Mesendoderm (in vitro differentiated cells): ENCODE measurements around the gene IRF4.

Experiments
- DNase-seq: peaks from one replicate; pipeline ENCODE4 v3.0.0; 2013
- H2AK5ac ChIP-seq: 2 replicates; pipeline ENCODE4 v1.6.1; 2013; ENCODE audit warnings: low read length, inconsistent platforms
- H2BK120ac ChIP-seq: 2 replicates; pipeline ENCODE4 v1.6.1; 2013; ENCODE audit warnings: low read depth, mild to moderate bottlenecking, low read length, moderate library complexity, mixed read lengths
- H2BK15ac ChIP-seq: replicated peaks from 2 replicates; pipeline ENCODE4 v1.6.1; 2013; ENCODE audit warnings: low read depth, mild to moderate bottlenecking, moderate library complexity
- H2BK5ac ChIP-seq: 2 replicates; pipeline ENCODE4 v1.6.1; 2013; ENCODE audit warnings: low read length, inconsistent platforms
- H3K18ac ChIP-seq: 2 replicates; pipeline ENCODE4 v1.6.1; 2013; ENCODE audit warnings: mild to moderate bottlenecking, low read length, mixed read lengths
- H3K23ac ChIP-seq: one replicate; pipeline ENCODE4 v1.6.1; 2013; ENCODE audit warnings: low read length
- H3K27ac ChIP-seq: 2 replicates; pipeline ENCODE4 v1.5.1; 2013; ENCODE audit warnings: low read depth, mild to moderate bottlenecking, inconsistent platforms, low read length, moderate library complexity
- H3K27me3 ChIP-seq: 2 replicates; pipeline ENCODE4 v1.6.1; 2013; ENCODE audit warnings: low read length, control low read depth, mild to moderate bottlenecking, inconsistent platforms; ENCODE audit not compliant: insufficient read depth, poor library complexity
- H3K36me3 ChIP-seq: 2 replicates; pipeline ENCODE4 v1.6.1; 2013; ENCODE audit warnings: low read length, inconsistent platforms; ENCODE audit not compliant: control insufficient read depth, insufficient read depth
- H3K4ac ChIP-seq: one replicate; pipeline ENCODE4 v1.6.1; 2013; ENCODE audit warnings: low read depth, mild to moderate bottlenecking, low read length, moderate library complexity
- H3K4me1 ChIP-seq: 2 replicates; pipeline ENCODE4 v1.6.1; 2013; ENCODE audit warnings: low read depth, low read length, inconsistent platforms; ENCODE audit not compliant: control insufficient read depth
- H3K4me2 ChIP-seq: 2 replicates; pipeline ENCODE4 v1.6.1; 2013; ENCODE audit warnings: low read length
- H3K4me3 ChIP-seq: 2 replicates; pipeline ENCODE4 v1.5.1; 2013; ENCODE audit warnings: mild to moderate bottlenecking, low read length
- H3K56ac ChIP-seq: one replicate; pipeline ENCODE4 v1.6.1; 2013; ENCODE audit warnings: low read length
- H3K79me1 ChIP-seq: 2 replicates; pipeline ENCODE4 v1.6.1; 2013; ENCODE audit warnings: low read length, inconsistent platforms
- H3K79me2 ChIP-seq: 2 replicates; pipeline ENCODE4 v1.6.1; 2013; ENCODE audit warnings: mild to moderate bottlenecking, low read length; ENCODE audit not compliant: control insufficient read depth, insufficient read depth
- H3K9ac ChIP-seq: 2 replicates; pipeline ENCODE4 v1.6.1; 2013; ENCODE audit warnings: low read length, inconsistent platforms
- H4K5ac ChIP-seq: one replicate; pipeline ENCODE4 v1.6.1; 2013; ENCODE audit warnings: low read length
- H4K8ac ChIP-seq: one replicate; pipeline ENCODE4 v1.6.1; 2013; ENCODE audit warnings: low read depth, mild to moderate bottlenecking, control low read depth, low read length, moderate library complexity
- WGBS: extraction: QIAGEN DNeasy Blood & Tissue Kit; methylation state at CpG from one replicate; pipeline ENCODE4 v1.1.7; 2013; ENCODE audit warnings: low lambda C conversion rate, missing lambda C conversion rate; ENCODE audit not compliant: insufficient coverage; ENCODE audit errors: extremely low coverage; 5-methylcytosine and 5-hydroxymethylcytosine counted together

Gene IRF4

DNA sequence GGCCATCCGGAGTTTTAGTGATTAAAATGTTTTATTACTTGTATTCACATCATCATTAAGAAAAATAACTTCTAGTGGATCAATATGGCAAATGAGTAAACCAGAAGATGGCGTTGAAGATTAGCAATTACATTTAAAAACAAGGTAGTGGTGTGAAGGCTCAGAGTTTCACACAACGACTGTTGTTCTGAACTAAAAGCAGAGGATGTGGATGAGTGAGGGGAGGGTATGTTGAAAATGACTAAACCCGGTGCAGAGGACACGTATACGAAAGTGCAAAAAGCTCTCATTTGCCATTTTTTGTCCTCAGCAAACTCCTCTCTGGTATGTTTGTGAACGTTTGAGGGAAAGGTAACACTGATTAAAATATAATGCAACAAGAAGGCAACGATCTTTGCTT is 1.9 kb upstream of the IRF4 start:
- Histone ChIP-seq H2BK120ac (no peak overlapping the region), H2BK15ac (no peak overlapping the region), H4K8ac (no peak overlapping the region), H3K27ac (no peak overlapping the region), H3K56ac (no peak overlapping the region), H3K23ac (no peak overlapping the region), H3K9ac (no peak overlapping the region), H2BK5ac (no peak overlapping the region), H3K36me3 (no peaks in the 10 kb centered on the region), H3K4me3 (no peak overlapping the region), H3K18ac (no peak overlapping the region), H4K5ac (no peak overlapping the region), H3K79me1 (no peaks in the 10 kb centered on the region), H3K27me3 (peaks cover 29% of the 10 kb centered on the region), H2AK5ac (no peak overlapping the region), H3K4me2 (no peak overlapping the region), H3K79me2 (no peaks in the 10 kb centered on the region), H3K4ac (no peak overlapping the region), H3K4me1 (no peaks in the 10 kb centered on the region)
- no peak for DNase-seq
- no CpG with 5 or more reads among the region's 8 CpGs for WGBS

DNA sequence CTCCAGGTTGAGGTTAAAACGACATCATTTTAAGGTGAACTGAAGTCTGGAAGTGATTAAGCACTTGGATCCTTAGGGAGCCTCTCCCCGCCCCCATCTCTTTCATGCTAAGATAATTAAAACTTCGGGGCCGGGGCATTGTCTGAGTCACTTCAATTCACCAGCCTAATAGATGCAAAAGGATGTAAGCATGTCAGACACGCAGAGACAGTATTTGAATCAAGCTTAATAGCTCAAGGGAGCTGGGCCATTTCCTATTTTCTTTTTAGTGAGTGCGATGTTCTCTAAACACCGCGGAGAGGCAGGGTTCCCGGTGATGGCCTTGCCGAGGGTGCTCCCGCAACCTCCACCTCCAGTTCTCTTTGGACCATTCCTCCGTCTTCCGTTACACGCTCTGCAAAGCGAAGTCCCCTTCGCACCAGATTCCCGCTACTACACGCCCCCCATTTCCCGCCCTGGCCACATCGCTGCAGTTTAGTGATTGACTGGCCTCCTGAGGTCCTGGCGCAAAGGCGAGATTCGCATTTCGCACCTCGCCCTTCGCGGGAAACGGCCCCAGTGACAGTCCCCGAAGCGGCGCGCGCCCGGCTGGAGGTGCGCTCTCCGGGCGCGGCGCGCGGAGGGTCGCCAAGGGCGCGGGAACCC is 516 bp upstream of the IRF4 start:
- Histone ChIP-seq H2BK15ac (no peak overlapping the region), H3K27ac (no peak overlapping the region), H3K36me3 (no peaks in the 10 kb centered on the region), H3K79me2 (no peaks in the 10 kb centered on the region), H4K8ac (no peak overlapping the region), H2AK5ac (no peak overlapping the region), H3K4me1 (no peaks in the 10 kb centered on the region), H2BK5ac (no peak overlapping the region), H3K4ac (no peak overlapping the region), H3K4me3 (peak overlapping the region; percentile 24), H3K27me3 (peaks cover 29% of the 10 kb centered on the region), H3K23ac (no peak overlapping the region), H3K4me2 (peak overlapping the region; percentile 96), H3K9ac (peak overlapping the region; percentile 38), H2BK120ac (no peak overlapping the region), H3K56ac (peak overlapping the region; percentile 49), H3K79me1 (no peaks in the 10 kb centered on the region), H3K18ac (no peak overlapping the region), H4K5ac (no peak overlapping the region)
- DNase-seq: peak; percentile 68
- no CpG with 5 or more reads among the region's 44 CpGs for WGBS

DNA sequence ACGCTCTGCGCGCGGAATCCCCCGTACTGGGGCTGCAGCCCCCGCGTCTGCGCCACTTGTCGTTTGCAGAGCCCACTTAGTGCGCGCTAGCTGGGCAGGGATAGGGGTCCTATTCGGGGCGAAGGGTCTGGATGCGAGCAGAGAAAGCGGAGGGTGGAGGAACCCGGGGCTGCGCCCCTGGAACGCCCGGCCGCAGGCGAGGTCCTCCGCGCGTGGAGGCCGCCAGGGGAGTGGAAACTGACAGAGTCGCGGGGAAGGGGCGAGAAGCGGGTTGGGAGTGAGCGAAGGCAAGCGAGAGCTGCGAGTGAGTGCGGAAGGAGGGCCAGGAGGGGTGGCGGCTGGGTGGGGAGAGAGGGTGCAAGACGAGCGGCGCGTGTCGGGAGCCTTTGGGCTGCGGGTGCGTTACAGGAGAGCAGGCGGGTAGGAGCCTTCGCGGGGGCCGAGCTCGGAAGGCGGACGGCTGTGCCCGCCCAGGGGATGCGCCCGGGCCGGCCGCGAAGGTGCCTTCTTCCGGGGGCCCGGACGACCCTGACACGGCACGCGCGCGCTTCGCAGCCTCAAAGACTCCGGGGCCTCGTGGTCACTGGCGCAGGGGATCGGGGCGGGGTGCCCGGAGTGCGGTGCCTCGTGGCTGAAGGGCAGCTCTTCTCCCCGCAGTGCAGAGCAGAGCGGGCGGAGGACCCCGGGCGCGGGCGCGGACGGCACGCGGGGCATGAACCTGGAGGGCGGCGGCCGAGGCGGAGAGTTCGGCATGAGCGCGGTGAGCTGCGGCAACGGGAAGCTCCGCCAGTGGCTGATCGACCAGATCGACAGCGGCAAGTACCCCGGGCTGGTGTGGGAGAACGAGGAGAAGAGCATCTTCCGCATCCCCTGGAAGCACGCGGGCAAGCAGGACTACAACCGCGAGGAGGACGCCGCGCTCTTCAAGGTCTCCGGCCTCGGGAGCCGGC is 1.2 kb downstream of the IRF4 start:
- H4K5ac ChIP-seq: no peak overlapping the region
- peak overlapping the region; percentile 65 for H3K4me2 ChIP-seq
- H3K23ac ChIP-seq: peak overlapping the region; percentile 24
- H3K79me2 ChIP-seq: no peaks in the 10 kb centered on the region
- peak; percentile 57 for DNase-seq
- H3K18ac ChIP-seq: no peak overlapping the region
- H4K8ac ChIP-seq: no peak overlapping the region
- no peak overlapping the region for H3K4ac ChIP-seq
- no peak overlapping the region for H3K27ac ChIP-seq
- no peaks in the 10 kb centered on the region for H3K4me1 ChIP-seq
- no peak overlapping the region for H2BK15ac ChIP-seq
- no peak overlapping the region for H2BK120ac ChIP-seq
- H3K27me3 ChIP-seq: peaks cover 29% of the 10 kb centered on the region
- peak overlapping the region; percentile 61 for H3K9ac ChIP-seq
- no peak overlapping the region for H2AK5ac ChIP-seq
- H3K56ac ChIP-seq: peak overlapping the region; percentile 70
- no peaks in the 10 kb centered on the region for H3K36me3 ChIP-seq
- no peaks in the 10 kb centered on the region for H3K79me1 ChIP-seq
- peak overlapping the region; percentile 30 for H3K4me3 ChIP-seq
- no CpG with 5 or more reads among the region's 108 CpGs for WGBS
- no peak overlapping the region for H2BK5ac ChIP-seq

DNA sequence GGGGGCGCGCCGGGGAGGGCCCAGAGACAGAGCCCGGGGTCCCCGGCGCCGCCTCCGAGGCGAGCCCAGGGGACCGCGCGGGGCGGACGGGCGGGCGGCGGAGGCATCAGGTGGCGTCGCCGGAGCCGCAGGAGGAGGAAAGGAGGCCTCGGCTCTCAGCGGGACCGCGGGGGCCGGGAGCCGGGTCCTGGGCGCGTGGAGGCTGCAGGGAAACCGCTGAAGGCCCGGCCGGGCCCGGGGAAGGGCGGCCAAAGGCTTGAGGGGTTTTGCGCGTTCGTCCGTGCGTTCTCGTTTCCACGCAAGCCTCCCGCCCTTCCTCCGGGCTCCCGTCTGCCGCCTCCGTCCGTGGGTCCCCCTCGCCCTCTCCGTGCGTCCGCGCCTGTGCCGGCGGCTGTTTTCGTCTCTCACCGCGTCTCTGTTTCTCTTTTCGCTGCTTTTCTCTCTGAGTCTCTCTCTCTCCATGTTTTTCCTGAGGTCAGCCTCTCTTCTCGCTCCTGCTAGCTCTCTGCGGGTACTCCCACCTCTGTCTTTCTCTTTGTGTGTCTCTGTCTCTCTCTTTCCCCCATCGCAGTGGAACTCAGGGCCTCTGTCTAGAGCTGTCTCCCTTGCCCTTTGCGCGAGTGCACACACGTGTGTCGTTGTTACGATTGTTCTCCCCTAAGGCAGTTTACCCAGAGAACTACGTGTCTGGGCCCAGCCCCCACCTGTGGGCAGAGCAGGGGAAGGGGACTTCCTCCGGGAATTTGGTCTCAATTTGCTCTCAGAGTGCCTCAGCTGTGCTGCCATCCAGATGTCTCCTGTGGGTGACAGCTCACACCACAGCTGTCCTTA is 2.1 kb downstream of the IRF4 start:
- Histone ChIP-seq H2AK5ac (no peak overlapping the region), H4K5ac (no peak overlapping the region), H3K4ac (no peak overlapping the region), H3K27me3 (peaks cover 29% of the 10 kb centered on the region), H3K36me3 (no peaks in the 10 kb centered on the region), H4K8ac (no peak overlapping the region), H3K9ac (peak overlapping the region; percentile 32), H3K4me1 (no peaks in the 10 kb centered on the region), H2BK5ac (no peak overlapping the region), H3K27ac (no peak overlapping the region), H2BK120ac (no peak overlapping the region), H3K4me2 (peak overlapping the region; percentile 65), H3K56ac (peak overlapping the region; percentile 44), H3K23ac (no peak overlapping the region), H3K79me1 (no peaks in the 10 kb centered on the region), H3K4me3 (no peak overlapping the region), H3K18ac (no peak overlapping the region), H3K79me2 (no peaks in the 10 kb centered on the region), H2BK15ac (no peak overlapping the region)
- DNase-seq: peak; percentile 23
- WGBS: no CpG with 5 or more reads among the region's 68 CpGs

DNA sequence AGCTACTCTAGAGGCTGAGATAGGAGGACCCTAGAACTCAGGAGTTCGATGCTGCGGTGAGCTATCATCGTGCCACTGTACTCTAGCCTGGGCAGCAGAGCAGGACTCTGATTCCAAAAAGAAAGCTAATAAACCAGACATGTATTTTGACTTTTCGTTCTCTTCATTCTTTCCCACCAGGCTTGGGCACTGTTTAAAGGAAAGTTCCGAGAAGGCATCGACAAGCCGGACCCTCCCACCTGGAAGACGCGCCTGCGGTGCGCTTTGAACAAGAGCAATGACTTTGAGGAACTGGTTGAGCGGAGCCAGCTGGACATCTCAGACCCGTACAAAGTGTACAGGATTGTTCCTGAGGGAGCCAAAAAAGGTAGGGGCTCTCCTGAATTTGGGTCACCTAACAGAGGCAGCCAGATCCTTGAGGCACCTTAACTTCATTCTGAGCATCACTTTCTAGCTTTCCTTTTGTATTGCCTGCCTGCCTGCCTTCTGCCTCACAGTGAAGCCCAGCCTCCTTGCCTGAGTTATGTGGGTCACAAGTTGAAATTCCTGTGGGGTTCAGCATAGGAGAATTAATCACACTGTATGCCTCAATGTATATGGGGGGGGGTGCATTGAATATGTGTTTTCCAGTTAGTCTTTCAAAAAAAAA is 3.2 kb downstream of the IRF4 start:
- peaks cover 28% of the 10 kb centered on the region for H3K27me3 ChIP-seq
- no CpG with 5 or more reads among the region's 13 CpGs for WGBS
- H3K56ac ChIP-seq: no peak overlapping the region

More for the DNA sequence above, 3.2 kb downstream of the IRF4 start:
- no peaks in the 10 kb centered on the region for H3K79me1 ChIP-seq
- no peak overlapping the region for H4K5ac ChIP-seq
- H3K4me3 ChIP-seq: no peak overlapping the region
- no peaks in the 10 kb centered on the region for H3K79me2 ChIP-seq
- no peak overlapping the region for H2BK120ac ChIP-seq
- H4K8ac ChIP-seq: no peak overlapping the region
- H3K27ac ChIP-seq: no peak overlapping the region
- H2BK5ac ChIP-seq: no peak overlapping the region
- no peak overlapping the region for H2AK5ac ChIP-seq
- H3K36me3 ChIP-seq: no peaks in the 10 kb centered on the region
- no peak for DNase-seq
- no peak overlapping the region for H3K4ac ChIP-seq
- H2BK15ac ChIP-seq: no peak overlapping the region
- no peak overlapping the region for H3K9ac ChIP-seq
- H3K4me2 ChIP-seq: no peak overlapping the region
- no peaks in the 10 kb centered on the region for H3K4me1 ChIP-seq
- H3K18ac ChIP-seq: no peak overlapping the region
- H3K23ac ChIP-seq: no peak overlapping the region
